Measurements from ENCODE around the gene SYCE3.

SYCE3 gene

DNA sequence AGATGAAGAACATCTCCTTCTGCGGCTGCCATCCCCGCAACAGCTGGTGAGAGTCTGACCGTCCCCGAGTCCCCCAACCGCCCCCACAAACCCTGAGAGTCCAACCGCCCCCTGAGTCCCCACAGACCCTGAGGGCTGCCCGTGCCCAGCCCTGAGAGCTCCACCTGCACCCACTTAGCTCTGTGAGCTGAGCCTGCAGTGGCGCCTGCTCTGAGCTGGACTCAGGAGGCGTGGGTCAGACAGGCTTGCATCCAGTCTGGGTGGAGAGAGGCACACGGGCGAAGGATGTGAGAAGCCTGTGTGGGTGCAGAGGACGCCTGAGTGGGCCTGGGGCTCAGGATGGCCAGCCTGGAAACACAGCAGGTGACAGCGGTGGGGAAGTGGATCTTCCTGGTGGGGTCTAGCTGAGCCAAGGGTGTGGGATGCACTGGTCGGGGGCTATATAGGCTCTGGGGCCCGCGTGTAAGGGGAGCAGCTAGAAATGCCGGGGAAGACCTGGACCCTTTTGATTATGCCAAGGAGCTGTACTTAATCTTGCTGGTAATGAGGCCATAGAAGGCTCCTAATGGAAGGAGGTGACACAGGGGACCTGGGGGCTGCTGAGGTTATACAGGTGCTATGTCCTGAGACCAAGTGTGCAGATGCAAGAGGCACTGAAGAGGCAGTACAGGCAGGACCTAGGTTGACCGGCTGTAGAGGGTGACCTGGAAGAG, 44.4 kb upstream of the SYCE3 start:
- H3K9me3 ChIP-seq (ENCODE audit: insufficient read depth, low read depth, low read length): no peaks in the 10 kb centered on the region
- no peaks in the 10 kb centered on the region for H3K4me1 ChIP-seq (ENCODE audit: insufficient read depth, low read length, poor library complexity, severe bottlenecking)
- H3K9me2 ChIP-seq (replicated peaks; ENCODE audit: low read depth, low read length): no peaks in the 10 kb centered on the region
- H2AFZ ChIP-seq (ENCODE audit: low read length): no peak overlapping the region
- H3K27me3 ChIP-seq (ENCODE audit: insufficient read depth, low read length, poor library complexity, severe bottlenecking): no peaks in the 10 kb centered on the region
- TF ChIP-seq, protein P1, sequence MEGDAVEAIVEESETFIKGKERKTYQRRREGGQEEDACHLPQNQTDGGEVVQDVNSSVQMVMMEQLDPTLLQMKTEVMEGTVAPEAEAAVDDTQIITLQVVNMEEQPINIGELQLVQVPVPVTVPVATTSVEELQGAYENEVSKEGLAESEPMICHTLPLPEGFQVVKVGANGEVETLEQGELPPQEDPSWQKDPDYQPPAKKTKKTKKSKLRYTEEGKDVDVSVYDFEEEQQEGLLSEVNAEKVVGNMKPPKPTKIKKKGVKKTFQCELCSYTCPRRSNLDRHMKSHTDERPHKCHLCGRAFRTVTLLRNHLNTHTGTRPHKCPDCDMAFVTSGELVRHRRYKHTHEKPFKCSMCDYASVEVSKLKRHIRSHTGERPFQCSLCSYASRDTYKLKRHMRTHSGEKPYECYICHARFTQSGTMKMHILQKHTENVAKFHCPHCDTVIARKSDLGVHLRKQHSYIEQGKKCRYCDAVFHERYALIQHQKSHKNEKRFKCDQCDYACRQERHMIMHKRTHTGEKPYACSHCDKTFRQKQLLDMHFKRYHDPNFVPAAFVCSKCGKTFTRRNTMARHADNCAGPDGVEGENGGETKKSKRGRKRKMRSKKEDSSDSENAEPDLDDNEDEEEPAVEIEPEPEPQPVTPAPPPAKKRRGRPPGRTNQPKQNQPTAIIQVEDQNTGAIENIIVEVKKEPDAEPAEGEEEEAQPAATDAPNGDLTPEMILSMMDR (conservative IDR thresholded peaks at IDR 0.05; ENCODE audit: low read length): no peak
- TF ChIP-seq EZH2phosphoT487 (IDR thresholded peaks at IDR 0.05; ENCODE audit: borderline replicate concordance): no peak
- no peak overlapping the region for H3K4me2 ChIP-seq (ENCODE audit: low read depth, low read length, poor library complexity, severe bottlenecking)
- no peak overlapping the region for H3K9ac ChIP-seq (ENCODE audit: low read depth, low read length, poor library complexity, severe bottlenecking)
- H3F3A ChIP-seq (ENCODE audit: low read depth): no peaks in the 10 kb centered on the region
- H3K4me3 ChIP-seq (ENCODE audit: low read length, poor library complexity, severe bottlenecking): no peak overlapping the region
- H3K36me3 ChIP-seq (ENCODE audit: insufficient read depth, low read length): no peaks in the 10 kb centered on the region
- H3K79me2 ChIP-seq (ENCODE audit: insufficient read depth, low read length): no peaks in the 10 kb centered on the region
- H4K20me1 ChIP-seq (ENCODE audit: insufficient read depth, low read length, poor library complexity, severe bottlenecking): no peaks in the 10 kb centered on the region

DNA sequence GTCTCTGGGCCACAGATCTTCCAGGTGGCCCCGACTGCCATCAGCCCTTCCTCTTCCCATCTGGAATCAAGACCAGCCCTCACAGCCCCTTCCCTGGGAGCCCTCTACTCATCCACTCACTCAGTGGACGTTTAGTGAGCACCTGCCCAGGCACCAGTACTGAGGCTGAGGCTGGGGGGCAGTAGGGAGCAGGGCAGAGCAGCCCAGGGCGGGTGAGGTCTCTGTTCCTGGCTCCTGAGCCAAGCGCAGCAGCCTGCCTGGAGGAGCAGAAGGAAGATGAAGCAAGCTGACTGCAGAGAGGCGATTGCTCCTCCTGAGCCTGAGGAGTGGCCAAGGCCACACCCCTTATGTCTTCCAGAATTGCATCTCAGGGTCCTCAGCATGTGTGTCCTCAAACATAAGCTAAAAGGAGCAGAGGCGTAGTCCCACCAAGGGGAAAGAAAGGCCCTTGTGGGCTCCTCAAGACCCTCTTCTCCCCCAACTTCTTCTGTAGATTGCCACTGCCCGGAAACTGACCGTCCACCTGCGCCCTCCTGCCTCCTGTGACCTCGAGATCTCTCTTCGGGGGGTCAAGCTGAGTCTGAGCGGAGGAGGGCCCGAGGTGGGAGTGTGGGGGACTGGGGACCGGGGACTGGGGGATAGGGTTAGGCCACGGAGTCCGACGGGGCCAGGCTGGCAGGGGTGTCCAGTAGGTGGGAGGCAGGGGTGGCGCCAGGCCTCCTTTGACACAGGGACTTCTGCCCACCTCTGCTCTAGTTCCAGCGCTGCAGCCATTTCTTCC, 43.6 kb upstream of the SYCE3 start:
- no peaks in the 10 kb centered on the region for H4K20me1 ChIP-seq (ENCODE audit: insufficient read depth, low read length, poor library complexity, severe bottlenecking)
- no peaks in the 10 kb centered on the region for H3K27me3 ChIP-seq (ENCODE audit: insufficient read depth, low read length, poor library complexity, severe bottlenecking)
- H3K4me1 ChIP-seq (ENCODE audit: insufficient read depth, low read length, poor library complexity, severe bottlenecking): no peaks in the 10 kb centered on the region
- no peak overlapping the region for H3K4me2 ChIP-seq (ENCODE audit: low read depth, low read length, poor library complexity, severe bottlenecking)
- no peaks in the 10 kb centered on the region for H3K9me3 ChIP-seq (ENCODE audit: insufficient read depth, low read depth, low read length)
- H3K79me2 ChIP-seq (ENCODE audit: insufficient read depth, low read length): no peaks in the 10 kb centered on the region
- no peak overlapping the region for H3K4me3 ChIP-seq (ENCODE audit: low read length, poor library complexity, severe bottlenecking)
- TF ChIP-seq, protein P1 (conservative IDR thresholded peaks at IDR 0.05; ENCODE audit: low read length): peak; percentile 44
- TF ChIP-seq EZH2phosphoT487 (IDR thresholded peaks at IDR 0.05; ENCODE audit: borderline replicate concordance): no peak
- no peak overlapping the region for H3K9ac ChIP-seq (ENCODE audit: low read depth, low read length, poor library complexity, severe bottlenecking)
- H3K36me3 ChIP-seq (ENCODE audit: insufficient read depth, low read length): no peaks in the 10 kb centered on the region
- no peaks in the 10 kb centered on the region for H3K9me2 ChIP-seq (replicated peaks; ENCODE audit: low read depth, low read length)
- no peak overlapping the region for H2AFZ ChIP-seq (ENCODE audit: low read length)
- no peaks in the 10 kb centered on the region for H3F3A ChIP-seq (ENCODE audit: low read depth)

DNA sequence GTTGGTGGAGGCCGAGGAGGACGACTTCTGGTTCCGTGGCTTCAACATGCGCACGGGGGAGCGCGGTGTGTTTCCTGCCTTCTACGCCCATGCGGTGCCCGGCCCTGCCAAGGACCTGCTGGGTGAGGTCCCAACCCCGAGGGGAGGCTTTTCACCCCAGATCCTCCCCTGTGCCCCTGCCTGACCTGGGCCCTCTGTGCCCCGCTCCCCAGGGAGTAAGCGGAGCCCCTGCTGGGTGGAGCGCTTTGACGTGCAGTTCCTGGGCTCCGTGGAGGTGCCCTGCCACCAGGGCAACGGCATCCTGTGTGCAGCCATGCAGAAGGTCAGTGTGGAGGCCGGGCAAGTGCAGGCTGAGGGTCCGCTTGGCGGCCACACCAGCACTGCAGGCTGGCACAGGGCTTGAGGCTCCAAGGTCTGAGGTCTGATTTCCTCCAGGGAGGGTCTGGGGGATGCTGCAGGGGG, 42.9 kb upstream of the SYCE3 start:
- no peaks in the 10 kb centered on the region for H3K36me3 ChIP-seq (ENCODE audit: insufficient read depth, low read length)
- H3K4me3 ChIP-seq (ENCODE audit: low read length, poor library complexity, severe bottlenecking): no peak overlapping the region
- no peaks in the 10 kb centered on the region for H3K27me3 ChIP-seq (ENCODE audit: insufficient read depth, low read length, poor library complexity, severe bottlenecking)
- H4K20me1 ChIP-seq (ENCODE audit: insufficient read depth, low read length, poor library complexity, severe bottlenecking): no peaks in the 10 kb centered on the region
- no peaks in the 10 kb centered on the region for H3K9me3 ChIP-seq (ENCODE audit: insufficient read depth, low read depth, low read length)
- H3K9ac ChIP-seq (ENCODE audit: low read depth, low read length, poor library complexity, severe bottlenecking): no peak overlapping the region
- H2AFZ ChIP-seq (ENCODE audit: low read length): no peak overlapping the region
- no peaks in the 10 kb centered on the region for H3F3A ChIP-seq (ENCODE audit: low read depth)
- no peaks in the 10 kb centered on the region for H3K79me2 ChIP-seq (ENCODE audit: insufficient read depth, low read length)
- H3K4me2 ChIP-seq (ENCODE audit: low read depth, low read length, poor library complexity, severe bottlenecking): no peak overlapping the region
- H3K4me1 ChIP-seq (ENCODE audit: insufficient read depth, low read length, poor library complexity, severe bottlenecking): no peaks in the 10 kb centered on the region
- TF ChIP-seq, protein P1 (conservative IDR thresholded peaks at IDR 0.05; ENCODE audit: low read length): no peak
- no peak for TF ChIP-seq EZH2phosphoT487 (IDR thresholded peaks at IDR 0.05; ENCODE audit: borderline replicate concordance)
- H3K9me2 ChIP-seq (replicated peaks; ENCODE audit: low read depth, low read length): no peaks in the 10 kb centered on the region

Data from Loucy (cell line).